Osteocyte (in vitro differentiated cells): Measurements from ENCODE around the gene CSF3R. TPM values are rescaled to one million over a fixed set of nuclear protein-coding genes. Genes with fewer than 3 reads are reported as not detected.

Source experiments
- DNase-seq: peaks from one replicate; pipeline ENCODE4 v3.0.0; 2021; ENCODE audit warnings: mixed read lengths; ENCODE audit not compliant: unreplicated experiment; ENCODE audit errors: extremely low spot score
- H3K27ac Mint-ChIP-seq: one replicate; pipeline ENCODE4 v1.8.0; 2021; ENCODE audit warnings: mild to moderate bottlenecking, mixed read lengths; ENCODE audit not compliant: unreplicated experiment
- H3K27me3 Mint-ChIP-seq: one replicate; pipeline ENCODE4 v1.8.0; 2021; ENCODE audit warnings: mixed read lengths; ENCODE audit not compliant: unreplicated experiment
- H3K36me3 Mint-ChIP-seq: one replicate; pipeline ENCODE4 v1.8.0; 2021; ENCODE audit warnings: mixed read lengths; ENCODE audit not compliant: unreplicated experiment
- H3K4me1 Mint-ChIP-seq: one replicate; pipeline ENCODE4 v1.8.0; 2021; ENCODE audit warnings: mixed read lengths; ENCODE audit not compliant: unreplicated experiment
- H3K4me3 Mint-ChIP-seq: one replicate; pipeline ENCODE4 v1.8.0; 2021; ENCODE audit warnings: mild to moderate bottlenecking, moderate library complexity, mixed read lengths; ENCODE audit not compliant: unreplicated experiment
- H3K9me3 Mint-ChIP-seq: one replicate; pipeline ENCODE4 v1.8.0; 2021; ENCODE audit warnings: mixed read lengths; ENCODE audit not compliant: unreplicated experiment
- CTCF ChIP-seq: fragments of 200-600 bp; sonication (generic); IDR thresholded peaks from 2 replicates; pipeline ENCODE4 v1.5.0; 2021; ENCODE audit warnings: antibody characterized with exemption, mild to moderate bottlenecking, moderate library complexity
- total RNA-seq: library from RNA; stranded (reverse); gene quantifications from 2 replicates; pipeline ENCODE4 v1.2.1, GENCODE V29; 2021

The CSF3R gene
- total RNA-seq, 1 donor from 2014 or later: not detected

GRCh38 chr1:36472656-36473055 lies 10.1 kb downstream of the CSF3R start:
- Mint-ChIP-seq H3K36me3 (no peaks in the 10 kb centered on the region), H3K27ac (no peak overlapping the region), H3K4me1 (no peaks in the 10 kb centered on the region), H3K4me3 (no peak overlapping the region), H3K27me3 (peaks cover 4% of the 10 kb centered on the region), H3K9me3 (no peaks in the 10 kb centered on the region)
- DNase-seq: no peak
- TF ChIP-seq CTCF: no peak

- Mint-ChIP-seq H3K4me1 (no peaks in the 10 kb centered on the region), H3K4me3 (no peak overlapping the region), H3K27me3 (peaks cover 4% of the 10 kb centered on the region), H3K27ac (no peak overlapping the region), H3K9me3 (no peaks in the 10 kb centered on the region), H3K36me3 (no peaks in the 10 kb centered on the region)
- DNase-seq: no peak
- TF ChIP-seq CTCF: no peak
Measured at GRCh38 chr1:36471830-36472641, 10.7 kb downstream of the CSF3R start.

GRCh38 chr1:36469163-36469562 lies 13.6 kb downstream of the CSF3R start:
- Mint-ChIP-seq H3K4me1 (peaks cover 13% of the 10 kb centered on the region), H3K36me3 (no peaks in the 10 kb centered on the region), H3K27ac (no peak overlapping the region), H3K27me3 (no peaks in the 10 kb centered on the region), H3K9me3 (no peaks in the 10 kb centered on the region), H3K4me3 (no peak overlapping the region)
- no peak for TF ChIP-seq CTCF
- no peak for DNase-seq

DNA sequence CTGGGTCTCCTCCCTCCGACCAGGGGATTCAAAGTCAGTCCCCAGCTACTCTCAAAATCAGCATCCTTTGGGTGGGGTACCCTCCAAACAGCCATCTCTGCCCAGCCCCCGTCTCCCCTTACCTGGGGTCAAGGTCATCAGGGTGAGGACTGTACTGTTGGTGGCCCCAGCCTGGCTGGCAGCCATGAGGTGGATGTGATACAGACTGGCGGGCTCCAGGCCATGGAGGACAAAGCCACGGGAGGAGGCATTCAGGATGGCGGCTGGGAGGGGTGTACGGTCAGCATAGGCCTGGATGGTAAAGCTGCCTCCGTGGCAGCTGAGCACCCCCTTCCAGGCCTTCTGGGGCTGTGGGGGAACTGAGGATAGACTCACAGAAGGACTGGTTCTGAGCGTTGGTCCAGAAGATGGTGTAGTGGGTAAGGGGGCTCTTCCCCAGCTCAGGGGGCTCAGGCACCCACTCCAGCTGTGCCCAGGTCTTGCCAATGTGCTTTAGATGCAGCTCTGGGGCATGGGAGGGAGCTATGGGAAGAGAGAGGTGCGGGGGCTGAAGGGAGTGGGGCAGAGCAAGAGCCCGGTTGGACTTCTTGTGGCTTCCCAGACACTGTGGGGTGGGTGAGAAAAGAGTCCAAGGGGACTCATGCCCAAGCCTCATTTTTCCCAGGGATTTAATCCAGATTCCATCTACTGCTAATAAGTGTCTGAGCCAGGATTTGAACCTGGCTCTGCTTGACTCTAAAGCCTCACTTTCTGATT lies 14.8 kb downstream of the CSF3R start:
- no peaks in the 10 kb centered on the region for H3K9me3 Mint-ChIP-seq
- H3K27ac Mint-ChIP-seq: no peak overlapping the region
- no peak for TF ChIP-seq CTCF
- H3K4me1 Mint-ChIP-seq: peaks cover 21% of the 10 kb centered on the region
- H3K27me3 Mint-ChIP-seq: no peaks in the 10 kb centered on the region
- DNase-seq: no peak
- H3K36me3 Mint-ChIP-seq: no peaks in the 10 kb centered on the region
- H3K4me3 Mint-ChIP-seq: no peak overlapping the region

GRCh38 chr1:36467027-36467410 lies 15.7 kb downstream of the CSF3R start:
- H3K9me3 Mint-ChIP-seq: no peaks in the 10 kb centered on the region
- H3K4me3 Mint-ChIP-seq: no peak overlapping the region
- DNase-seq: no peak
- no peak for TF ChIP-seq CTCF
- H3K4me1 Mint-ChIP-seq: peaks cover 21% of the 10 kb centered on the region
- H3K27ac Mint-ChIP-seq: no peak overlapping the region
- no peaks in the 10 kb centered on the region for H3K27me3 Mint-ChIP-seq
- H3K36me3 Mint-ChIP-seq: no peaks in the 10 kb centered on the region
